Esophagus squamous epithelium (tissue), 4 donors: Measurements from ENCODE around the gene FETUB.

Experiments used
- POLR2A ChIP-seq, 4 donors: fragments of 450-650 bp; IDR thresholded peaks; one replicate each; pipeline ENCODE4 v1.6.1; 2017; ENCODE audit warnings: antibody characterized with exemption in 4 of 4, mild to moderate bottlenecking in 4 of 4, moderate library complexity in 3 of 4
- TF ChIP-seq, protein P1 (sequence below), 6 experiments: fragments of 450-650 bp in 4 of 6; fragments of 200-600 bp in 2 of 6; sonication (generic) in 2 of 6; IDR thresholded peaks; one replicate each; pipeline ENCODE4 v1.5.1; 2016 to 2019; ENCODE audit warnings: antibody characterized with exemption in 6 of 6, mild to moderate bottlenecking in 4 of 6, moderate library complexity in 4 of 6

DNA sequence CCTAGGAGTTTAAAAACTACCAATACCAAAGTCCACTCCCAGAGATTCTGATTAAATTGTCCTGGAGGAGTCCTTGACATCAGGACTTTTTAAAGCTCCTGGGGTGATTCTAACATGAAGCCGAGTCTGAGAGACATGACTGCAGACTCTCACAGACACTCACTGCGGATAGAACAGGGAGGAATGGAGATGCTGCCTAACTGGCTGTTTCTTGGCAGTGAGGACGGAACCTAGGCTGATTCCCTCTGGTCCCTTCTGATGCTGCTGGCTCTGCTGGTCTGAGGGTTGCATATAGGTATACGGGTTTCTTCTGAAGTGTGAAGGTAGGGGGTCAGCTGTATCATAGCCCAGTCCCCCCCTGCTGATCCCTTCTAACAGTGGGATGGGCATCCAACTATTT, 24.3 kb downstream of the FETUB start:
- TF ChIP-seq, protein P1, sequence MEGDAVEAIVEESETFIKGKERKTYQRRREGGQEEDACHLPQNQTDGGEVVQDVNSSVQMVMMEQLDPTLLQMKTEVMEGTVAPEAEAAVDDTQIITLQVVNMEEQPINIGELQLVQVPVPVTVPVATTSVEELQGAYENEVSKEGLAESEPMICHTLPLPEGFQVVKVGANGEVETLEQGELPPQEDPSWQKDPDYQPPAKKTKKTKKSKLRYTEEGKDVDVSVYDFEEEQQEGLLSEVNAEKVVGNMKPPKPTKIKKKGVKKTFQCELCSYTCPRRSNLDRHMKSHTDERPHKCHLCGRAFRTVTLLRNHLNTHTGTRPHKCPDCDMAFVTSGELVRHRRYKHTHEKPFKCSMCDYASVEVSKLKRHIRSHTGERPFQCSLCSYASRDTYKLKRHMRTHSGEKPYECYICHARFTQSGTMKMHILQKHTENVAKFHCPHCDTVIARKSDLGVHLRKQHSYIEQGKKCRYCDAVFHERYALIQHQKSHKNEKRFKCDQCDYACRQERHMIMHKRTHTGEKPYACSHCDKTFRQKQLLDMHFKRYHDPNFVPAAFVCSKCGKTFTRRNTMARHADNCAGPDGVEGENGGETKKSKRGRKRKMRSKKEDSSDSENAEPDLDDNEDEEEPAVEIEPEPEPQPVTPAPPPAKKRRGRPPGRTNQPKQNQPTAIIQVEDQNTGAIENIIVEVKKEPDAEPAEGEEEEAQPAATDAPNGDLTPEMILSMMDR (IDR thresholded peaks at IDR 0.05): no peak
- TF ChIP-seq POLR2A (IDR thresholded peaks at IDR 0.05): no peak
